Pulmonary artery endothelial cell (primary cell): ENCODE data around the gene CNTNAP4. TPM values are rescaled to one million over a fixed set of nuclear protein-coding genes. Genes with fewer than 3 reads are reported as not detected.

Source experiments
- DNase-seq: peaks from one replicate; pipeline ENCODE4 v3.0.0-alpha.2; 2011; ENCODE audit warnings: low read depth, low spot score
- total RNA-seq: library from RNA; depleted of rRNA; stranded (reverse); fragments of >200 nt; gene quantifications from 2 replicates; pipeline ENCODE4 v1.2.3, GENCODE V29; 2014

The CNTNAP4 gene
- total RNA-seq, 1 donor from 2014 or later = not detected

DNA sequence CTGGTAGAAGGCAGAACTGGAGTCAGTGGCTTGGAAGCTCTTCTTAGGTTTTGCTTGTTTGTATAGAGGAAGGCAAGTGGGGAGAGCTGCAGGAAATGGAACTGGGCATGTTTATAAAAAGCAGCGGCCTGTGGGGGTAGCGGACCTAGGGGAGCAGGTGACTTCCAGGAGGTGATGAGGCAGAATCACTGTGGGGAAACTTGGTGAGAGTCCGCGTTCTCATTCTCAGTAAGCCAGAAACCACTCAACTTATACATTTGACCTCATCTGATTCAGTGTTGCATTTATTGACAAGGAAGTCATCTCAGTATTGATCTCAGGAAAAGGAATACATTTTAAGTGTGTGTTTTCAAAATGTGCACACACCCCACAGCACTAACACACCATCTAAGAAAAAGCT, 299.8 kb downstream of the CNTNAP4 start:
- no peak for DNase-seq

GRCh38 chr16:76579277-76579922, 302.2 kb downstream of the CNTNAP4 start:
- no peak for DNase-seq

GRCh38 chr16:76583466-76583865, 306.3 kb downstream of the CNTNAP4 start:
- DNase-seq = no peak

DNA sequence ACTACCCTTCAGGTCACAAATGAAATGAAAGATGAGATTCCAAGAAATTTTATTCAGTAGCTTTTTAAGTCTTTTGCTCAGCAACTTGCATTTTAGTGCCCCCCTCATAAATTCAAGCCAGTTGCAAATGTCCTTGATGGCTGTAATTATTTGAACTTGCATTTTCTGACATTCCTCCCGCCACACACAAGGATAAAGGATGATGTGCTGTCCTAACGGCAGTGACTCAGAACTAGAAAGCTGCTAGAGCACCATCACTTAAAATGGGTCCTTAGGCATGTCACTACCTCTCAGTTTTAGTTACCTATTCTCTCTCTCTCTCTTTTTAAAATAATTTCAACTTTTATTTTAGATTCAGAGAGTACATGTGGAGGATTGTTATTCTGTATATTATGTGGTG, 306.7 kb downstream of the CNTNAP4 start:
- DNase-seq = no peak

DNA sequence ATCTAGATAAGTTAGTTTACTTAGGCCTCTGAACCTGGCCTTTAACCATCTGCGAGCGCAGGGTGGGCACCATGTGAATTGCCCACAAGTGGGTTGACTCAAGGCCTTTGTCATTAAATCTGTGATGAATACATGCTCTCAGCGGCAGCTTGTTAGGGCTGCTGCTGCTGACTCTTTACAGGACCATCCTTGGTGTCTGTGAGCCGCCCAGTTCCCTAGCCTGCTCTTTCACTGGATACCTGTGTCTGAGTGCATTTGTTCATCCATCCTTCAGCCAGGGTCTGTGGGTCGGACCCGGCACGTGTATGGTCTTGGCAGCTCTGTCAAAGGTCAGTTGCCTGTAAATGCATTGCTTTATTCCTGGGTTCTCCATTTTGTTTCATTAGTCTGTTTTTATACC, 321.3 kb downstream of the CNTNAP4 start:
- no peak for DNase-seq

GRCh38 chr16:76607317-76607716, 330.1 kb downstream of the CNTNAP4 start:
- DNase-seq = no peak
